GM20431 (cell line): ENCODE results near the gene COL15A1.
"Not testable (repeated sequence)": the region's sequence is repeated elsewhere in the genome, so short reads cannot be mapped to it uniquely, and the experiment has no call there.

ENCODE experiments used
- in situ Hi-C: fragments of 300-500 bp; cut with MseI, MboI; formaldehyde crosslinking; loops from one replicate; pipeline ENCODE4 v1.15.0; 2020; ENCODE audit warnings: low sequenced_read_pairs; ENCODE audit not compliant: unreplicated experiment

COL15A1 gene

DNA sequence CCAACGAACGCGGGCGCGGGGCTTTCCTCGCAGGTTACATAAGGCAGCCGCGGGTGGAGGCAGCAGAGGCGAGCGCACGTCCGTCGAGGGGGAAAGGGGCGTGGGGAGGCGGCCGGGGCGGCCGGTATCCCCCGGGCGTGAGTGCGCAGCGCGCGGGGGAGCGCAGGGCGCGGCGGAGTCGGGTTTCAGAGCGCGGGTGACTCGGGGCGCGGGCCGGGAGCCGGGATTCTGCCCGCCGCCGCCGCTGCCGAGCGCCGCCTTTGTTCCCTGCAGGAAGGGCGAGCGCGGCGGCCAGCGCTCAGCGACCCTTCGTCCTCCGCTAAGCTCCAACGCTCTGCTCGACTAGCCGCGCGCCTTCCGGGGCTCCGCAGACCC is at the start of gene COL15A1:
TSS of gene COL15A1 (plus strand) at position 226 of the 375 bp plus-strand sequence. CDS start 155 bp downstream, outside the sequence.
- in situ Hi-C loops: no loop called here

DNA sequence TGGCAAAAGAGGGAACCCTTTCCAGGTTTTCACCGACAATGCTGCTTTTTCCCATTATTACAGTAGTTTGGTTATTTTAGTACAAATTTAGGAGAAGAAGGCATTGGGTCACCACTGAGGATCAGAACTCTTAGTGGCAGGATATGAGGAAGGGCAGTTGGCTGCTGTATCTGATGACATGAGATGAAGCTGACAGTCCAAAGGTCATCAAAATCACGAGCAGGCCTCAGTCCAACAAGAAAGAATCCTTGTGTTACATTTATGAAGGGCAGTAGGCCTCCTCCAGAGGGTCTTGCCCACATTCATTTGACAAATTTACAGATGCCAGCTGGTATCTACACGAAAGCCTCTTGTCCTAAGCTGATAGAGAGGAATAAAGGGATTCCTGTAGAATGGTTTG is 49.5 kb upstream of the COL15A1 start:
- in situ Hi-C loops: no loop called here

DNA sequence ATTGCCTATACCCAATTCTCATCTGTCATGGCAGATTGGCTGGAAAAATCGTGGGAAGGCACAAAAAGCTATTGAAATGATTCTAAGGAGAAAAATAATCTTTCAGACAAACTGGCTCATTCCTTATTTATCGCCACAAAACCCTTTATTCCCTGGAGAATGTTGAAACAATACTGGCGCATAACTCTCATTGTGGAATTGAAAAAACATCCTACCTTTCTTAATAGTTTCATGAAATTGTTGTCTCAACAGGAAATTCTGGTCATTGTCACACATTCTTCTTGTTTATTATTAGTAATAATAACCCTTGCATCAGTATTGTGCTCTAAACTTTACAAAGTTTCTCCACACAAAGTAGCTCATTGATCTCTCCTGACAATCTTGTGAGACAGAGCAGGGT is 48.9 kb upstream of the COL15A1 start:
- in situ Hi-C loops: no loop called here

DNA sequence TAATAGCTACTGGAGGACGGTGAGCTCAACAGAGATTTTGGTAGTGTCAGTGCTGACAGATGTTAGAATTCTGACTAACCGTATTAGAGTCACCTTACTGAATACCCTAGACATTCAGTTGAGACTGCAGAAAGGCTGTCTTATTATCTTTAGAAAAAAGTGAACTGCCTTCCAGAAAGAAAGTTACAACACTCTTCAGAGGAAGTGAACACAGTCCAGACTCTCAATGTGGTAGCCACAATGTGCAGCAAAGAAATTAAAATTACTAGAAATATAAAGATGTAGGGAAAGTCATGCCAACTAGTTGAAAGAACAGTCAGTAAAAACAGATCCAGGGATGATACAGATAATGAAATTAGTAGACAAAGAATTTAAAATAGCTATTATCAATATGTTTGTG is 47.1 kb upstream of the COL15A1 start:
- in situ Hi-C loops: no loop called here

DNA sequence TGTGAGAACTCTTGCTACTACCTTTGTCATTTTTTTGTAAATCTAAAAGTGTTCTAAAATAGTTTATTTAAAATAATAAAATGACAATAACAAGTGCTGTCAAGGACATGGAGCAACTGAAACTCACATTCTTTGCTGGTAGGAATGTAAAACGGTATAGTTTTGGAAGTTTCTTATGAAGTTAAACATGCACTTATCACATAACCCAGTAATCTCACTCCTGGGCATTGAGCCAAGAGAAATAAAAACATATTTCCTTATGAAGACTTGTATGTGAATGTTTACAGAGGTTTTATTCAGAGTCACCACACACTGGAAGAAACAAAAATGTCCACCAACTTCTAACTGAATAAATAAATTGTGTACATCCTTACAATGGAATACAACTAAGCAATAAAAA is 46.0 kb upstream of the COL15A1 start:
- in situ Hi-C loops: no loop called here

- in situ Hi-C loops: no loop called here
Measured at GRCh38 chr9:98899408-98900056, 44.2 kb upstream of the COL15A1 start.

GRCh38 chr9:98900244-98900643 is 43.5 kb upstream of the COL15A1 start:
- in situ Hi-C loops: no loop called here

GRCh38 chr9:98900725-98901124 is 43.0 kb upstream of the COL15A1 start:
- in situ Hi-C loops: no loop called here

- in situ Hi-C loops: not testable (repeated sequence)
Measured at GRCh38 chr9:98901843-98902242, 41.9 kb upstream of the COL15A1 start.

DNA sequence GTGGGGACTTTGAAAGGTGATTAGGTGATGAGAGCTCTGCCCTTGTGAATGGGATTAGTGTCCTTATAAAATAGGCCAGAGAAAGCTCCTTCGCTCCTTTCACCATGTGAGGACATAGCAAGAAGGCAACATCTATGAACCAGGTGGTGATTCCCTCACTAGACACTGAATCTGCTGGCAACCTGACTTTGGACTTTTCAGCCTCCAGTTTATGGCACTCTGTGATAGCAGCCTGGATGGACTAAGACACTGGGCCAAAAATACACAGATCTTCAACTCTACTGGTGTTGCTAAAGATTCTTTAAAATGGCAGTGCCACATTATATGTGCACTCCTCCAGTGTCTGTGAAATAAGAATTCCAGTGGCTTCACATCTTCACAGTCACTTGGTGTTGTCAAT is 41.2 kb upstream of the COL15A1 start:
- in situ Hi-C loops: no loop called here

- in situ Hi-C loops: no loop called here
Measured at GRCh38 chr9:98902925-98903324, 40.8 kb upstream of the COL15A1 start.

DNA sequence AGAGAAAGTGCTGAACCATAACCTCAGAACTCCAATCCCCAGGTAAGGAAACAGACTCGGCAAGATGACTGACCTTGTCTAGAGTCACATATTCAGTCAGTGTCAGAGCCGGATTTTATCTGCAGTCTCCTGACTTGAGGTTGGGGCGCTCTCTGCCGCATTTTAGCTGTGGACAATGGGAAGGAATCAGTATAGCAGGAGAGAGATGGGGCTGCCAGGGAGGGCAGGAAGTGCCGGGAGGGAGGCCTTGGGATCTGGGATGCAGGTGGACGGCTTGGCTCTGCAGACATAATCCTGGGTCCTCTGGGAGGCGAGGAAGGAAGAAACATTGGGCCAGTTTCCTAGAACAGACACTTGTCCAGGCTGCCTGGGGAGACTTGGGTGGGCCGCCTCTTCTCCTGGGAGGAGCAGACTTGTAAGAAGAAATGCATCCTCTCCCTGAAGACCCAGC is 39.7 kb upstream of the COL15A1 start:
- in situ Hi-C loops: no loop called here

- in situ Hi-C loops: no loop called here
Measured at GRCh38 chr9:98905015-98905414, 38.7 kb upstream of the COL15A1 start.

DNA sequence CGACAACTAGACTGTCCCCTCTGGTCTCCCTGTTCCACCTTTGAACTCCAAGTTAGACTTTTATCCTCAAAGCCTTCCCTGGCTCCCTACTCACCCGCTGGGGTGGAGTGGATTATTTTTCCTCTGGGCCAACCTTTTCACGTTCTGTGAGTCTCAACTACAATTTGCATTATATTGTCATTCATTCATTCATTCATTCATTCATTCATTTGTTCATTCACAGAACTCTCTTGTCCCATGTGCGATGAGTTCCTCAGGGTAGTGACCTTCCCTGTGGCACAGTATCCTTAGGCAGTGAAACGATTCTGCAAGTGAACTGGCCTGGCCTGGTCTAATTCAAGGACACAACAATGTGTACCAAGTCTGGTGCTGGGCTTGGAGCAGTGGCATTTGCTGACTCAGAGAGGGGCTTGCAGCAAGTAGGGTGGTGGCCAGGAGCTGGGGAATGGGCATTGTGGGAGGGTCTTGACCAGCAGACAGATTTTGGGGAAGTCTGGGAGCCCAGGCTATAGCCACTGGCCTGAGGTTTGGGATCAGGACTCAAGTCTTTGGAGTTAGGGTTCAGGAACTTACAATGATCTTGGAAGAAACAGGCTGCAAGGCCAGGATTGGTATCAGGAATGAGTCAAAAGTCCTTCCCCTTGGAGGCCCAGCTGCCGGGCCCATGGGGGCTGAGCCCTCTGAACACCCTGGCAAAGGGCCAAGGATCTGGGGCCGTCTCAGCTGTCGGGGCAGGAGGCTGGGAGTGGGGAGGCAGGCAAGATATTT is 37.2 kb upstream of the COL15A1 start:
- in situ Hi-C loops: no loop called here

DNA sequence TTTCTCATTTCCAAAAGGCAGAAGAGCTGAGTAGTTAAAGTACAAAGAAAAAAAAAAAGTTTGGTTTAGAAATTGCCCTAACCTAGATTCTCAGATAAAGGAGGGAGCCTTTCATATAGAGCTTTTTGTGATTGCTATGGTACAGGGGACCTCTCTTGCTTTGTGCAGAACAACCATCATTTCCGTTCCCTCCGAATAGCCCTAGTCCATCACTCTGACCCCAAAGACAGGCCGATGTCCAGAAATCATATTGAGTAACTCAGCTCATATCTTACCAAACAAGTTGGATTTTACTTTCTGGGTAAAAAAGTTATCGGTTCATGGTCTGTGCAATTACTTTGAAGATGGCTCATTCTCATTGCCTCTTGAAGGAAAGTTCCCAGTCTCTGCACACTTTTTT is 36.7 kb upstream of the COL15A1 start:
- in situ Hi-C loops: no loop called here

- in situ Hi-C loops: no loop called here
Measured at GRCh38 chr9:98908897-98909634, 34.6 kb upstream of the COL15A1 start.

DNA sequence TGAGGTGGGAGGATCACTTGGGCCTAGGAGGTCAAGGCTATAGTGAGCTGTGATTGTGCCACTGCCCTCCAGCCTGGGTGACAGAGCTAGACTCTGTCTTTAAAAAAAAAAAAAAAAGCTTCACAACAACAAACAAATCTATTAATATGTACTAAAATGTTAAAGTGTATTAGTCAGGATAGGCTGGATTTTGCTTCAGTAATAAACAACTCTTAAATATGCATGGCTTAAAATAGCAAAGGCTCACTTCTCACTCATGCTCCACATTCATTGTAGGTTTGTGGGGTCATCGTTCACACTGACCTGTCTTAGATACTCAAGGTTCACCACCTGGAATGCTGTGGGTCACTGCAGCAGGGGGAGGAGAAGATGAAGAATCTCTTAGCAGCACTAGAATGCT is 33.8 kb upstream of the COL15A1 start:
- in situ Hi-C loops: no loop called here

DNA sequence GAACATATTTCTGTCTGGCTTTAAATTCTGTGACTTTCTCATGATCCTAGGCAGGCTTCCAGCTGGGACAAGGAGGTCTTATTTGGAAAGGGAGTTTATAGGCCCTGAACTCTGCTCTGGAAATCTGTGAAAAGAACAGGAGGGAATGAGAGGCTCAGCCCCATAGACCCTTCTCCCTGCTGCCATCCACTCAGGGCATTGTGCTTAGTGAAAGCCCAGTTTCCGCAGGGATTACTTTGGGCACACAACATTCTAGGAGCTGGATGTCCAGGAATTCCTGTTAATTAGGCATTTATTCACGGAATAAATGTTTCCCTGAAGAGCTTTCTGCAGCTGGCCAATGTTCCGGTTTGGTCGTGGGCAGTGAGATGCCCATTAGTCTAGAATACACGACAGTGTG is 32.7 kb upstream of the COL15A1 start:
- in situ Hi-C loops: no loop called here

GRCh38 chr9:98911738-98912137 is 32.0 kb upstream of the COL15A1 start:
- in situ Hi-C loops: not testable (repeated sequence)

DNA sequence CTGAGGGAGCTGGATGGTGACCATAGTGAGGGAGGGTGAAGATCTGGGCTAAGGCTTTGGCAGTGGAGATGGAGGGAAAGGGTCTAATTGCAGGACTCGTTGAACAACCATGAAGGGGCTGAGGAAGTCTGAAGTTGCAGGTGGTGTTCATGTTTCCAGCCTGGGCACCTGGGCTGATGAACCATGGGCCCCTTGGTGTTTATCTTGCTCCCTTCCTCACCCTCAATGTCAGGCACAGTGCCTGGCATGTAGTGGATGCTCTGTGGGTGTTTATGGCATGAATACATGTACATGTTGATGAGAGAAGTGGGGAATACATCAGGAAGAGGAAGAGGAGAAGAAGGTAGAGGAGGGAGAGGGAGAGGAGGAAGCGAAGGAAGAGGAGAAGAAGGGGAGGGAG is 31.3 kb upstream of the COL15A1 start:
- in situ Hi-C loops: no loop called here

GRCh38 chr9:98913044-98913443 is 30.7 kb upstream of the COL15A1 start:
- in situ Hi-C loops: no loop called here
